Fibroblast of the aortic adventitia (primary cell): ENCODE results near the gene FNIP2. TPM values are rescaled to one million over a fixed set of nuclear protein-coding genes. Genes with fewer than 3 reads are reported as not detected.
A peak's percentile ranks its signal among the peaks of the same experiment; 100 is the strongest.

Source experiments
- DNase-seq: peaks from one replicate; pipeline ENCODE4 v3.0.0-alpha.2; 2010; ENCODE audit warnings: low read depth
- H3K4me3 ChIP-seq: 2 replicates; pipeline ENCODE4 v1.5.1; 2011; ENCODE audit warnings: low read depth, mild to moderate bottlenecking, control low read depth, low read length, moderate library complexity
- total RNA-seq: library from RNA; depleted of rRNA; stranded (reverse); fragments of >200 nt; gene quantifications from 2 replicates; pipeline ENCODE4 v1.2.3, GENCODE V29; 2012; ENCODE audit warnings: low replicate concordance
- TF ChIP-seq, protein P1 (sequence below): IDR thresholded peaks from 2 replicates; pipeline ENCODE4 v1.5.1; 2011; ENCODE audit warnings: mild to moderate bottlenecking, low read length, control low read depth, inconsistent platforms; ENCODE audit not compliant: insufficient read depth

FNIP2 gene
- total RNA-seq, 1 donor: 34.3 TPM

DNA sequence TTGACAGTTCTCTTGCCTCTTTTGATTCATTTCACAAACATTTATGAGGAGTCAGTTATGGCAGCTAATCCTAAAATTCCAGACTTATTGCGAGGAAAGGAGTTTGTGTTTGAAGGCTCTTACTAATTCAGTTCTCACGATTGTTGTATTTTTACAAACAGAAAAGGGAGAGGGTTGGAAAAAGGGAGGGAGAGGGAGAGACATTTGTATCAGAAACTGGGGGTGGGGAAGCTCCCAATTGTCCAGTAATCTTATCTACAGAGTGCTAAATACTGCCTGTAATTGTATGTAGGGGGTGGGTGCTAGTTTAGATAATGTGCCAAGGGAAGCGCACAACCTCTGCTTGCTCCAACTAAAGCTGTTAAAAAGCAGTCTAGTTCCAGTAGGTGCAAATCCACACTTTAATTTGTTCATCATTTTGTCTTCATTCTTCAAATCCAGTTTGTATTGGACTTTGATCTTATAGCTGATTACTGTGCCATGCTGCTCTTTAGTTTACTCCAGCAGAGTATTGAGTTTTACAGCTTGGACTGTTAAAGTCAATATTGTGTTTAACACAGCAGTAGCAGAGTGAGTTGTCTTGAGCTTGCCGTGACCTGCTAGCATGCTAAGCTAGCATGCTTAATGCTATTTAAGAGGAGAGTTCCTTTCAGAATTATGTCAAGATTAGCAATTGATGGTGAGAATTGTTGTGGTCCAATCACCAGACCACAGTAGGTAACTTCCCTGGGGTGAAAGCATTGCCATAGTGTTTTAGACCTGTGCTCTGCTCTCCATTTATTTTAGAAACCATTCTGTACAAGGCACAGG, 13.9 kb downstream of the FNIP2 start:
- peak; percentile 58 for DNase-seq
- H3K4me3 ChIP-seq: no peak overlapping the region
- TF ChIP-seq, protein P1, sequence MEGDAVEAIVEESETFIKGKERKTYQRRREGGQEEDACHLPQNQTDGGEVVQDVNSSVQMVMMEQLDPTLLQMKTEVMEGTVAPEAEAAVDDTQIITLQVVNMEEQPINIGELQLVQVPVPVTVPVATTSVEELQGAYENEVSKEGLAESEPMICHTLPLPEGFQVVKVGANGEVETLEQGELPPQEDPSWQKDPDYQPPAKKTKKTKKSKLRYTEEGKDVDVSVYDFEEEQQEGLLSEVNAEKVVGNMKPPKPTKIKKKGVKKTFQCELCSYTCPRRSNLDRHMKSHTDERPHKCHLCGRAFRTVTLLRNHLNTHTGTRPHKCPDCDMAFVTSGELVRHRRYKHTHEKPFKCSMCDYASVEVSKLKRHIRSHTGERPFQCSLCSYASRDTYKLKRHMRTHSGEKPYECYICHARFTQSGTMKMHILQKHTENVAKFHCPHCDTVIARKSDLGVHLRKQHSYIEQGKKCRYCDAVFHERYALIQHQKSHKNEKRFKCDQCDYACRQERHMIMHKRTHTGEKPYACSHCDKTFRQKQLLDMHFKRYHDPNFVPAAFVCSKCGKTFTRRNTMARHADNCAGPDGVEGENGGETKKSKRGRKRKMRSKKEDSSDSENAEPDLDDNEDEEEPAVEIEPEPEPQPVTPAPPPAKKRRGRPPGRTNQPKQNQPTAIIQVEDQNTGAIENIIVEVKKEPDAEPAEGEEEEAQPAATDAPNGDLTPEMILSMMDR: no peak

DNA sequence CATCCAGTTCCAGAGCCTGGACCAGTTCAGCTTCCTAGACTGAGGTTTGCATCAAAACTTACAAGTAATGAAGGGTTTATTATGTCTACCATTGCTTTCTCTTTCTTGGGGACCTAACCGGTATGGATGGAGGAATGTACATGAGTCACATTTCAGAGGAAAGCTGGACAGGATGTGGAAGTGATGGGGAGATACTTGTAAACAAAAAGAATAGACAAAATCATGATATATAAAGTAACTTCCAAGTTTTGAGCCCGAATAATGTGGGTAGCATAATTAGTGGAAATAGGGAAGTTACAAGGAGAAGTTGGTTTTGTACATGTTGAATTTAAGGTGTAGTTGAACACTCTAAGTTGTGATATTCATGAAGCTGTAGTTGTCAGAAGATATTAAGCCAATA, 15.0 kb downstream of the FNIP2 start:
- TF ChIP-seq, protein P1: no peak

DNA sequence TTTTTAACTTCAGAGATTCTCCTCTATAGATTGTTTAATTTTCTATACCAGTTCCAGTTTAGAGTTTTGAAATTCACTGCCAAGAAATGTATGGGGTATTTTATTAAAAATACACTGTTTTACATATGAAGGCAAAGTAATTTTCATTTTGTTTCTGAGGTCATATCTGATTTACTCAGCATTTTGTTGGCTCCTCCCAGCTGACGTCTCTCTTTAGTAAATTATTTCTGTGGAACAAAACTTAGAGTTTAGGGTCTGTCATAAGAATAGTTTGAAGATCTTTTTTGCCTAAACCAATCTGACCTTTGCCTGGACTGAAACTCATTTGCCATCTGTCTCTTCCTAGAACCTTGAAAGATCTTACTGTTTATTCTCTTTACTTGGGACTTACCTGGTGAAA, 16.9 kb downstream of the FNIP2 start:
- H3K4me3 ChIP-seq: no peak overlapping the region
- no peak for DNase-seq
- TF ChIP-seq, protein P1: no peak

More for the DNA sequence above, 15.0 kb downstream of the FNIP2 start:
- H3K4me3 ChIP-seq: no peak overlapping the region
- no peak for DNase-seq

DNA sequence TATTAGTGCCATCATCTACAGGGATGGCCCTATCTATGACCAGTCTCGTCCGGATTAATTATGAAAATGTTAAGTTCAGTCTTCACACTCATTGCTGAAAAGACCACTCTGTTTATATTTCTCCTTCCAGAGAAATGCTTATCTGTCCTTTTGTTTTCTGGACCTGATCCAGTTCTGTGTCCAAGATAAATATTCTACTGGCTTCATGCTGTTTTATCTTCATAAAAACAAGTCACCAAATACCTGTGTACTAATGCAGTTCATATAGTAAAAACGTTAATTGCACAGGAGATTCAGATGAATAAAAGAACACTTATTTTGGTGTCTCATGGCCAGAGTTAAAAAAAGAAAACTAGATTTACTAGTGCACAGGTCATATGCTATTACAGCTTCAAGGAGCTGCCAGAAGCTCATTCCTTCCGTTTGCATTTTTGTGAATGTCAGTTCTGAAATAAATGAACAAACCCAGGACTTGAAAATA, 17.3 kb downstream of the FNIP2 start:
- TF ChIP-seq, protein P1: no peak
- DNase-seq: peak; percentile 61
- no peak overlapping the region for H3K4me3 ChIP-seq

DNA sequence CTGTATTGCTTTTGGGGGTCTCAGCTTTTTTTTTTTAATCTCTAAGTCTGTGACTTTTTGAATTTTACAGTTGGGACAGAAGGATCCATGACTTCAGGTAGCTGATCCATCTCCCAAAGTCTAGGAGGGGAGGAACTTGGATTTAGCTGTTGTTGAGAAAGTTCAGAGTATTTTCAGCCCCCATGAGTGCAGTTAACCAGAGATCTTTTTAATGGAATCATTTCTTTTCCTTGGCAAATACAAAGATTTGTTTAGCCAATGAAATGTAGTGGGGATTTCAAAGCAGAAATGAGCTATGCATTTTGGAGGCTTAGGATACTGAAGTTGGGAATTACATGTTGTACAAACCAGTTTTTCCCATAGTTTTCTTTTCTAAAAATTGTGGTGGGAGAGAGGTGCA, 18.1 kb downstream of the FNIP2 start:
- DNase-seq: no peak
- TF ChIP-seq, protein P1: no peak
- H3K4me3 ChIP-seq: no peak overlapping the region

DNA sequence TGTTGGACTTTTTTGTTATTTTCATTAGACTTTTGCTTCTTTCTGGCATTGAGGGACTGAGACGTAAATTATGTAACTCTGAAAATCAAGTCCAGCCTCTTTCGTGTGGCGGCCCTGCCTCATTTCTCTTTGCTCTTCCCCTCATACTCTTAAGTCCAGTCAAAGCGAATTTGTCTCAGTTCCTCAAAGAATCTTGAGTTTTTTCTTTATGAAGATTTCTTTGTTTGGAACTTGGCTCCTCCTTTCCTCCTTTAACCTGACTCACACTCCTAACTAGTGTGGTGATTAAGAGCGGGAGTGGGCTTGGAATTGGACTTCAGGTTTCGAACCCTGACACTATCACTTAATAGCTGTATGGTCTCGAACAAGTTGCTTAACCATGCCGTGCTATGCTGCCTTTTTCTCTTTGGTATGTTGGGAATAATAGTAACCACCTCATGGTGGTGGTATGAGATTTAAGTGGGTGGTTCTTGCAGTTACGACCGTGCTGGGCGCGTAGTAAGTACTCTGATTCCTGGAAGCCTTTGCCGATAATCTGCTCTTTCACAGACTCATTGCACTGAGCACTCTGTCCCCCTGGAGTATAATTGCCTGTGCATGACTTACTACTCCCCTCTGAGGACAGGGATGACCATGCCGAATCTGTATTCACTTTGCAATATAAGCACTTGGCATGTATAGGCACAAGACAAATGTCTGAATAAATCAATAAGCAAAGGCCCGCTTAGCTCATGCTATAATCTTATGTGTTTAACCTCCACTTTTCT, 19.1 kb downstream of the FNIP2 start:
- TF ChIP-seq, protein P1: no peak
- no peak overlapping the region for H3K4me3 ChIP-seq
- peak; percentile 69 for DNase-seq
